ENCODE measurements around the gene EPHB1. TPM values are rescaled to one million over a fixed set of nuclear protein-coding genes. Genes with fewer than 3 reads are reported as not detected.

The EPHB1 gene
- total and polyA plus RNA-seq, 12 donors: 0.07 to 3.4 (median 1.6) TPM

GRCh38 chr3:134931045-134931785 lies 136.2 kb downstream of the EPHB1 start:
- H3K27me3 ChIP-seq: no peaks in the 10 kb centered on the region
- ATAC-seq: no peak
- no peak for DNase-seq
- TF ChIP-seq CTCF (IDR thresholded peaks at IDR 0.05): no peak
- H3K4me1 ChIP-seq: no peaks in the 10 kb centered on the region
- WGBS, 2 donors: 78 to 81% methylated on average over 5 of the region's 5 CpGs
- no peak overlapping the region for H3K27ac ChIP-seq
- intact Hi-C loops (cut with DNase I): no loop called here
- no peaks in the 10 kb centered on the region for H3K9me3 ChIP-seq
- no peak overlapping the region for H3K4me3 ChIP-seq
- no peaks in the 10 kb centered on the region for H3K36me3 ChIP-seq

- 89 to 91% methylated on average over 6 of the region's 6 CpGs for WGBS, 2 donors
- H3K27ac ChIP-seq: no peak overlapping the region
These were observed 137.0 kb downstream of the EPHB1 start for GRCh38 chr3:134932035-134932434.

GRCh38 chr3:134933997-134934396 lies 138.9 kb downstream of the EPHB1 start:
- 74 to 85% methylated on average over 4 of the region's 4 CpGs for WGBS, 2 donors
- H3K27ac ChIP-seq: no peak overlapping the region
- DNase-seq: no peak
- no peaks in the 10 kb centered on the region for H3K36me3 ChIP-seq
- TF ChIP-seq CTCF (IDR thresholded peaks at IDR 0.05): no peak
- no peaks in the 10 kb centered on the region for H3K9me3 ChIP-seq
- H3K4me1 ChIP-seq: peaks cover 0 to 6% (median 0%) of the 10 kb centered on the region in 9 donors
- no peaks in the 10 kb centered on the region for H3K27me3 ChIP-seq
- no peak overlapping the region for H3K4me3 ChIP-seq
- no peak for ATAC-seq
- intact Hi-C loops (cut with DNase I): no loop called here

More at GRCh38 chr3:134932035-134932434, 137.0 kb downstream of the EPHB1 start:
- H3K4me1 ChIP-seq: no peaks in the 10 kb centered on the region
- no peak for DNase-seq
- no peaks in the 10 kb centered on the region for H3K27me3 ChIP-seq
- intact Hi-C loops (cut with DNase I): no loop called here
- TF ChIP-seq CTCF (IDR thresholded peaks at IDR 0.05): no peak
- H3K36me3 ChIP-seq: no peaks in the 10 kb centered on the region
- ATAC-seq: no peak
- H3K9me3 ChIP-seq: no peaks in the 10 kb centered on the region
- H3K4me3 ChIP-seq: no peak overlapping the region

GRCh38 chr3:134934933-134935332 lies 139.9 kb downstream of the EPHB1 start:
- intact Hi-C loops (cut with DNase I): no loop called here
- H3K36me3 ChIP-seq: no peaks in the 10 kb centered on the region
- no peak overlapping the region for H3K27ac ChIP-seq
- no peaks in the 10 kb centered on the region for H3K27me3 ChIP-seq
- TF ChIP-seq CTCF (IDR thresholded peaks at IDR 0.05): no peak
- no peak overlapping the region for H3K4me3 ChIP-seq
- peaks cover 0 to 6% (median 0%) of the 10 kb centered on the region in 9 donors for H3K4me1 ChIP-seq
- 71 to 78% methylated on average over 2 of the region's 2 CpGs for WGBS, 2 donors
- peak in 1 of 8 donors; percentile 73 for ATAC-seq
- DNase-seq: no peak
- no peaks in the 10 kb centered on the region for H3K9me3 ChIP-seq

Data from heart right ventricle (tissue), 16 donors.